Smooth muscle cell (in vitro differentiated cells): Measurements from ENCODE around the gene PAM16. TPM values are rescaled to one million over a fixed set of nuclear protein-coding genes. Genes with fewer than 3 reads are reported as not detected.
A peak's percentile ranks its signal among the peaks of the same experiment; 100 is the strongest.

ENCODE experiments used
- DNase-seq: peaks from one replicate; lab custom pipeline; 2025; ENCODE audit not compliant: unreplicated experiment; lab: John Stamatoyannopoulos, UW
- H2AFZ ChIP-seq: fragments of 200-600 bp; sonication (generic); 2 replicates; pipeline ENCODE4 v1.6.0; 2016; ENCODE audit warnings: antibody characterized with exemption, low read depth, mild to moderate bottlenecking
- H3F3A ChIP-seq: fragments of 200-600 bp; sonication (generic); 2 replicates; pipeline ENCODE4 v1.6.0; 2017; ENCODE audit warnings: antibody characterized with exemption, low read depth
- H3K27ac ChIP-seq: fragments of 200-600 bp; sonication (generic); 2 replicates; pipeline ENCODE4 v1.5.1; 2016; ENCODE audit warnings: low read depth, mild to moderate bottlenecking
- H3K27me3 ChIP-seq: fragments of 200-600 bp; sonication (generic); 2 replicates; pipeline ENCODE4 v1.6.1; 2016; ENCODE audit warnings: low read depth, mild to moderate bottlenecking
- H3K36me3 ChIP-seq: fragments of 200-600 bp; sonication (generic); 2 replicates; pipeline ENCODE4 v1.5.1; 2016; ENCODE audit warnings: low read depth
- H3K4me1 ChIP-seq: fragments of 200-600 bp; sonication (generic); 2 replicates; pipeline ENCODE4 v1.5.1; 2016; ENCODE audit warnings: low read depth
- H3K4me2 ChIP-seq: fragments of 200-600 bp; sonication (generic); 2 replicates; pipeline ENCODE4 v1.6.0; 2016; ENCODE audit warnings: mild to moderate bottlenecking
- H3K4me3 ChIP-seq: fragments of 200-600 bp; sonication (generic); 2 replicates; pipeline ENCODE4 v1.5.1; 2016; ENCODE audit warnings: mild to moderate bottlenecking
- H3K79me2 ChIP-seq: fragments of 200-600 bp; sonication (generic); 2 replicates; pipeline ENCODE4 v1.6.0; 2016; ENCODE audit warnings: low read depth, mild to moderate bottlenecking
- H3K9ac ChIP-seq: fragments of 200-600 bp; sonication (generic); 2 replicates; pipeline ENCODE4 v1.6.0; 2016; ENCODE audit warnings: low read depth
- H3K9me3 ChIP-seq: fragments of 200-600 bp; sonication (generic); replicated peaks from 2 replicates; pipeline ENCODE4 v1.5.1; 2016; ENCODE audit warnings: low read depth
- H4K20me1 ChIP-seq: fragments of 200-600 bp; sonication (generic); 2 replicates; pipeline ENCODE4 v1.6.0; 2016; ENCODE audit warnings: low read depth
- WGBS: methylation state at CpG from one replicate; pipeline ENCODE4 v1.1.7; 2016; ENCODE audit warnings: low lambda C conversion rate; 5-methylcytosine and 5-hydroxymethylcytosine counted together
- polyA plus RNA-seq: library from polyadenylated mRNA; unstranded; fragments of >200 nt; fragmentation: Nextera tagmentation; extraction: Ambion mirVana; gene quantifications from 2 replicates; pipeline ENCODE4 v1.2.1, GENCODE V29; 2016
- total RNA-seq: library from RNA; depleted of rRNA; stranded (reverse); fragments of >200 nt; gene quantifications from 2 replicates; pipeline ENCODE4 v1.2.3, GENCODE V29; 2014
- TF ChIP-seq, protein P1 (sequence below): fragments of 200-600 bp; sonication (generic); IDR thresholded peaks from 2 replicates; pipeline ENCODE4 v1.5.1; 2017; ENCODE audit warnings: borderline replicate concordance, mild to moderate bottlenecking, antibody characterized with exemption; ENCODE audit not compliant: insufficient read depth, poor library complexity, severe bottlenecking

PAM16 gene
- total and polyA plus RNA-seq, 2 experiments from 2014 or later, result 29.6 to 47.7 TPM

DNA sequence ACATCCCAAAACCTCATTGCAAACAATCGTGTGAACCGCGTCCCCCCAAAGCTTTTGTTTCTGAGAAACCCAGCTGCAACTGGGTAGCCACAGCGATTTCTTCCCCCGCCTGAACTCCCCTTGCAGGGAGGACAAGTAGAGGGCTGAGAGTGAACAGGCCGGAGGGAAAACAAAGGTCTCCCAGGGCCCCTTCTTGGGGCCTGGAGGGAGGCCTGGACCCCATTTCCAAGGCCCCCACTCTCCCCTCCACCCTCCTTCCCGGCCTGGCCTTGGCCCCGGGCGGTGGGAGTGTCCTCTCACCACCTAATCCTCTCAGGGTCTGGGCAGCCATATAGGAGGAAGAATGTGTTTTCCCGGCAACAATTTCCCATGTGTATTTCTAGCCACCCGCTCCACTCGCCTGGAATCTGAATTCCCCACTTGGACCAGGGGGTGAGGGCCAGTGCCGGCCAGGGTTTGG is 32.6 kb downstream of the PAM16 start:
- Histone ChIP-seq H3K27ac (peak overlapping the region; percentile 63), H3K9ac (no peak overlapping the region), H3K4me2 (peak overlapping the region; percentile 96)

DNA sequence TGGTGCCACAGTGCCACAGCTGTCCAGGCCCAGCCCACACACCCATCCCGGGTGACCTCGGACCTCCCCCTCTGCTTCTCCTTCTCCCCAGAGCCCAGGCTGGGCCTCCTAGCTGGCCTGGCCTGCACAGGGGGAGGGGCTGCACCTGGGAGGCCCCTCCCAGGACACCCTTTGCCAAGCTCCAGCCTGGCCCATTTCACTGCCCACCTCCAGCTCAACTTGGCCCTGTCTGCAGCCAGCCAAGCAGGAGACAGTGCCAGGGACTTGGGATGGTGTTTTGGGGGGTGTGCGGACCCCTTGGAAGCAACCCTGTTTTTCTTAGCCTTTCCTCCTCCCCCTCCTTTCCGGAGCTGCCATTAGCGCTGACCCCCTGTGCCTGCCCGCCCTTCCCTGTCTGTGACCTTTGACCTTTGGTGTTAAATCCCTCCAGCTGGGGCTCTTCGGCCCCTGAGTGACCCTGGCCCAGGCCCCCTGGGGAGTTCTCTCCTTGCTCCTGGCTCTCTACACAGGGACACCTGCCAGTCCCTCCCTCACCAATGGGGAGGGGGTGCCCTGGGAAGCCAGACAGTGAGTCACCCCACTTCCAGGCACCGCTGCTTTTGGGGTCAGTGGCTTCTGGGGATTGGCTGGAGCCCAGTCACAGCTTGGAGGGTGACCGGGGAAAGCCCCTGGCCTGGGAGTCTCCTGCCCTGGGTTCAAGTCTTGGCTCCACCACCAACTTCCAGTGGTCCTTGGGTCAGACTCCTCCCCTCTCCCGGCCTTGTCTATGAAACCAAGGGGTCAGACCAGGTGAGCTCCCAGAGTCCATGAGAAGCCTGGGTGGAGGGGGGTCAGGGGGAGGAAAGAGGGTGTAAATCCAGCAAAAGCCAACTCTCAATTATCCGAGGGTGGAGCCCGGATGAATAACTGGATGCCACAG is 33.3 kb downstream of the PAM16 start:
- DNase-seq, result no peak
- no peak overlapping the region for H3K9ac ChIP-seq

More for the DNA sequence above, 32.6 kb downstream of the PAM16 start:
- Histone ChIP-seq H3K36me3 (no peaks in the 10 kb centered on the region), H4K20me1 (peaks cover 62% of the 10 kb centered on the region), H3K27me3 (no peaks in the 10 kb centered on the region), H3K79me2 (peaks cover 73% of the 10 kb centered on the region), H2AFZ (no peak overlapping the region), H3F3A (no peaks in the 10 kb centered on the region), H3K4me1 (peaks cover 48% of the 10 kb centered on the region), H3K4me3 (peak overlapping the region; percentile 21), H3K9me3 (no peaks in the 10 kb centered on the region)
- 52% methylated on average over 12 of the region's 13 CpGs for WGBS
- TF ChIP-seq, protein P1, sequence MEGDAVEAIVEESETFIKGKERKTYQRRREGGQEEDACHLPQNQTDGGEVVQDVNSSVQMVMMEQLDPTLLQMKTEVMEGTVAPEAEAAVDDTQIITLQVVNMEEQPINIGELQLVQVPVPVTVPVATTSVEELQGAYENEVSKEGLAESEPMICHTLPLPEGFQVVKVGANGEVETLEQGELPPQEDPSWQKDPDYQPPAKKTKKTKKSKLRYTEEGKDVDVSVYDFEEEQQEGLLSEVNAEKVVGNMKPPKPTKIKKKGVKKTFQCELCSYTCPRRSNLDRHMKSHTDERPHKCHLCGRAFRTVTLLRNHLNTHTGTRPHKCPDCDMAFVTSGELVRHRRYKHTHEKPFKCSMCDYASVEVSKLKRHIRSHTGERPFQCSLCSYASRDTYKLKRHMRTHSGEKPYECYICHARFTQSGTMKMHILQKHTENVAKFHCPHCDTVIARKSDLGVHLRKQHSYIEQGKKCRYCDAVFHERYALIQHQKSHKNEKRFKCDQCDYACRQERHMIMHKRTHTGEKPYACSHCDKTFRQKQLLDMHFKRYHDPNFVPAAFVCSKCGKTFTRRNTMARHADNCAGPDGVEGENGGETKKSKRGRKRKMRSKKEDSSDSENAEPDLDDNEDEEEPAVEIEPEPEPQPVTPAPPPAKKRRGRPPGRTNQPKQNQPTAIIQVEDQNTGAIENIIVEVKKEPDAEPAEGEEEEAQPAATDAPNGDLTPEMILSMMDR, result no peak
- DNase-seq, result no peak

DNA sequence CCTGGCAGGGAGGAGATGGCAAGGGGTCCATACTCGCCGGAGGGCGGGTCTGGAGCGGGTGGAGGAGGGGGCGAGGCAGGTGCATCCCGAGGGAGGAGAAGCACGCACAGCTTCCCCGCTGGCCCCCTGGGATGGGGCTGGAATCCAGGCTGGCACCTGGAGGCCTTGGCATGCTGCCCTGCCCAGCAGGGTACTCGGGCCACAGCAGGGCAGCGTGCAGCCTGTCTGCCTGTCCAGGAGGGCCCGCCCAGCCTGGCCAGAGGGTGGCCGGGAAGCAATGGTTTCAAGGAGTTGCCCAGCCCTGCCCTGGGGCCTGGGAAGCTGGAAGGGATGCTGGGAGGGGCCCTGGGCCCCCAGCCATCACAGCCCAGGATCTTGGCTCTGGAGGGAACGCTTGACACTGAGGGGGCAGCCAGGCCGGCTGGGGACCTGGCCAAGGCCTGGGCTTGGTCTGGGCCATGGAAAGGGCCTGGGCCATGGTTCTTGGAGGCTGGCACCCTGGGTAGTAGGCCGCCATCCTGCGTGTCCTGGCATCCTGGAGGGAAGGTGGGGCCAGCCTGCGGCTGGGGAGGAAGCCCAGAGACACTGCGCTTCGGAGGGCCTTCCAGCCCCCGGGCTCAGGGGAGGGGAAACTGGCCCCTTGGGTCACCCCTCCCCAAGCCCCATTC is 34.1 kb downstream of the PAM16 start:
- no peaks in the 10 kb centered on the region for H3F3A ChIP-seq
- no peaks in the 10 kb centered on the region for H3K9me3 ChIP-seq
- H3K79me2 ChIP-seq, result peaks cover 58% of the 10 kb centered on the region
- H3K36me3 ChIP-seq, result no peaks in the 10 kb centered on the region
- peaks cover 47% of the 10 kb centered on the region for H3K4me1 ChIP-seq
- H3K9ac ChIP-seq, result peak overlapping the region; percentile 71
- no peak for DNase-seq
- H3K4me2 ChIP-seq, result peak overlapping the region; percentile 96
- peak overlapping the region; percentile 90 for H3K4me3 ChIP-seq
- 25% methylated on average over 17 of the region's 20 CpGs for WGBS
- H3K27ac ChIP-seq, result peak overlapping the region; percentile 63
- no peak overlapping the region for H2AFZ ChIP-seq
- TF ChIP-seq, protein P1, result no peak
- no peaks in the 10 kb centered on the region for H3K27me3 ChIP-seq
- H4K20me1 ChIP-seq, result peaks cover 50% of the 10 kb centered on the region

More for the DNA sequence above, 33.3 kb downstream of the PAM16 start:
- no peak overlapping the region for H2AFZ ChIP-seq
- H3K27ac ChIP-seq, result peak overlapping the region; percentile 63
- TF ChIP-seq, protein P1, result no peak
- peak overlapping the region; percentile 96 for H3K4me2 ChIP-seq
- 68% methylated on average over 10 of the region's 12 CpGs for WGBS
- H4K20me1 ChIP-seq, result peaks cover 58% of the 10 kb centered on the region
- H3K4me1 ChIP-seq, result peaks cover 47% of the 10 kb centered on the region
- H3K9me3 ChIP-seq, result no peaks in the 10 kb centered on the region
- H3K4me3 ChIP-seq, result peak overlapping the region; percentile 90
- H3K27me3 ChIP-seq, result no peaks in the 10 kb centered on the region
- H3F3A ChIP-seq, result no peaks in the 10 kb centered on the region
- no peaks in the 10 kb centered on the region for H3K36me3 ChIP-seq
- peaks cover 66% of the 10 kb centered on the region for H3K79me2 ChIP-seq
